Measurements from ENCODE around the gene CCDC30.

DNA sequence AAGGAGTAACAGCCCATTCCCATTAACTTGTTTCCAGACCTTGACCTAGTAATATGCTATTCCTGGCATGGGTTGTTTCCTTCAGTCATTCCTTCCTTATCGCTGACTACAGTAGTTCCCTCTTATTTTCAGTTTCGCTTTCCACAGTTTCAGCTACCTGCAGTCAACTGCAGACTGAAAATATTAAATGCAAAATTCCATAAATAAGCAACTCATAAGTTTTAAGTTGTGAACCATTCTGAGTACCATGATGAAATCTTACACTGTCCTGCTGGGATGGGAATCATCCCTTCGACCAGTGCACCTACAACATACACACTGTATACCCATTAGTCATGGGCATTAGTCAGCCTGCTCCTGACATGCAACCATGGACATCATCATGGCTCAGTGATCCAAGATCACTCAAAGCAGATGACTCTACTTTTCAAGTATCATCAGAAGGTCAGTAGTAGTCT lies 66.7 kb downstream of the CCDC30 start:
- TF ChIP-seq POLR2A (IDR thresholded peaks at IDR 0.05), result no peak
- TF ChIP-seq, protein P1, sequence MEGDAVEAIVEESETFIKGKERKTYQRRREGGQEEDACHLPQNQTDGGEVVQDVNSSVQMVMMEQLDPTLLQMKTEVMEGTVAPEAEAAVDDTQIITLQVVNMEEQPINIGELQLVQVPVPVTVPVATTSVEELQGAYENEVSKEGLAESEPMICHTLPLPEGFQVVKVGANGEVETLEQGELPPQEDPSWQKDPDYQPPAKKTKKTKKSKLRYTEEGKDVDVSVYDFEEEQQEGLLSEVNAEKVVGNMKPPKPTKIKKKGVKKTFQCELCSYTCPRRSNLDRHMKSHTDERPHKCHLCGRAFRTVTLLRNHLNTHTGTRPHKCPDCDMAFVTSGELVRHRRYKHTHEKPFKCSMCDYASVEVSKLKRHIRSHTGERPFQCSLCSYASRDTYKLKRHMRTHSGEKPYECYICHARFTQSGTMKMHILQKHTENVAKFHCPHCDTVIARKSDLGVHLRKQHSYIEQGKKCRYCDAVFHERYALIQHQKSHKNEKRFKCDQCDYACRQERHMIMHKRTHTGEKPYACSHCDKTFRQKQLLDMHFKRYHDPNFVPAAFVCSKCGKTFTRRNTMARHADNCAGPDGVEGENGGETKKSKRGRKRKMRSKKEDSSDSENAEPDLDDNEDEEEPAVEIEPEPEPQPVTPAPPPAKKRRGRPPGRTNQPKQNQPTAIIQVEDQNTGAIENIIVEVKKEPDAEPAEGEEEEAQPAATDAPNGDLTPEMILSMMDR (IDR thresholded peaks at IDR 0.05), result no peak

Data from upper lobe of left lung (tissue), 4 donors.